ENCODE data around the gene MYO5B. TPM values are rescaled to one million over a fixed set of nuclear protein-coding genes. Genes with fewer than 3 reads are reported as not detected.

The MYO5B gene
- total RNA-seq, 1 experiment from 2014 or later: 32.1 TPM

- CTCF ChIA-PET: no interaction called here
- POLR2A ChIA-PET: no interaction called here
- intact Hi-C loops (cut with micrococcal nuclease): no loop called here
- Histone ChIP-seq H3K79me2 (ENCODE audit: insufficient read depth, low read length) (no peaks in the 10 kb centered on the region), H2AFZ (ENCODE audit: low read depth, low read length, poor library complexity, severe bottlenecking) (no peak overlapping the region), H3K9ac (ENCODE audit: low read length) (no peak overlapping the region), H3K27me3 (ENCODE audit: insufficient read depth, low read length) (no peaks in the 10 kb centered on the region), H3K4me2 (ENCODE audit: low read length) (no peak overlapping the region), H3K27ac (ENCODE audit: low read depth, low read length) (no peak overlapping the region), H3K4me3 (replicated peaks in 1 of 2; ENCODE audit: low read depth in 1 of 2, low read length in 2 of 2) (no peak overlapping the region), H3K4me1 (ENCODE audit: control insufficient read depth in 1 of 2, insufficient read depth in 2 of 2, low read length in 2 of 2) (peaks cover 0 to 4% of the 10 kb centered on the region in 2 experiments; a peak in 1 of 4 replicates), H3K9me2 (ENCODE audit: insufficient read depth) (no peaks in the 10 kb centered on the region), H3K36me3 (ENCODE audit: control insufficient read depth in 1 of 2, insufficient read depth in 2 of 2, low read length in 2 of 2) (no peaks in the 10 kb centered on the region), H4K20me1 (ENCODE audit: insufficient read depth) (no peaks in the 10 kb centered on the region), H3K9me3 (ENCODE audit: control insufficient read depth in 1 of 2, insufficient read depth in 1 of 2, low read depth in 1 of 2, low read length in 2 of 2) (no peaks in the 10 kb centered on the region)
- ATAC-seq (no peak), DNase-seq (ENCODE audit: low read depth, low spot score) (no peak)
- no TSS peak for BruUV-seq (replicated peaks)
- RAD21 ChIA-PET (ENCODE audit: low non-redundant PET in 1 of 2, low total read pairs in 2 of 2, uncharacterized antibody in 2 of 2, unreplicated experiment in 2 of 2): no interaction called here
- TF ChIP-seq EZH2 (IDR thresholded peaks at IDR 0.05) (no peak), SP1 (IDR thresholded peaks at IDR 0.05; ENCODE audit: low read depth) (no peak), EGR1 (IDR thresholded peaks at IDR 0.05; ENCODE audit: low read depth) (no peak), JUND (IDR thresholded peaks at IDR 0.05) (no peak), ZBTB33 (IDR thresholded peaks at IDR 0.05; ENCODE audit: extremely low read depth, insufficient replicate concordance, low read length) (no peak), REST (IDR thresholded peaks at IDR 0.05; ENCODE audit: low read depth) (no peak), TCF7L2 (IDR thresholded peaks at IDR 0.05; ENCODE audit: borderline replicate concordance, extremely low read depth, insufficient read depth, insufficient read length) (no peak), FOSL1 (IDR thresholded peaks at IDR 0.05; ENCODE audit: low read depth) (no peak), CTCF (IDR thresholded peaks at IDR 0.05 in 2 of 3, conservative IDR thresholded peaks at IDR 0.05 in 1 of 3; ENCODE audit: borderline replicate concordance in 1 of 3, insufficient read depth in 1 of 3, low read depth in 2 of 3, low read length in 2 of 3) (no peak), POLR2A (IDR thresholded peaks at IDR 0.05; ENCODE audit: borderline replicate concordance, extremely low read depth, insufficient read depth, insufficient read length) (no peak), ZFX (IDR thresholded peaks at IDR 0.05) (no peak)
These were observed 42.0 kb downstream of the MYO5B start for GRCh38 chr18:50152900-50153299.
